Lower leg skin (tissue), 3 donors: ENCODE measurements around the gene ABCG4.

Experiments
- CTCF ChIP-seq, 3 donors: fragments of 450-650 bp; IDR thresholded peaks; one replicate each; pipeline ENCODE4 v1.5.1; 2016; ENCODE audit warnings: antibody characterized with exemption in 3 of 3, mild to moderate bottlenecking in 3 of 3, moderate library complexity in 2 of 3
- POLR2A ChIP-seq, 2 donors: fragments of 450-650 bp; IDR thresholded peaks; one replicate each; pipeline ENCODE4 v1.6.1; 2016 to 2017; ENCODE audit warnings: antibody characterized with exemption in 2 of 2, mild to moderate bottlenecking in 1 of 2, moderate library complexity in 1 of 2

- no peak for TF ChIP-seq CTCF (IDR thresholded peaks at IDR 0.05)
- no peak for TF ChIP-seq POLR2A (IDR thresholded peaks at IDR 0.05)
These were observed 19.1 kb downstream of the ABCG4 start for GRCh38 chr11:119167933-119168332.
